ENCODE data around the gene MCAT. TPM values are rescaled to one million over a fixed set of nuclear protein-coding genes. Genes with fewer than 3 reads are reported as not detected.

The MCAT gene
- total and polyA plus RNA-seq, 2 of the 4 experiments (the other 2 are of a cell fraction): 7.3 to 19.7 TPM

DNA sequence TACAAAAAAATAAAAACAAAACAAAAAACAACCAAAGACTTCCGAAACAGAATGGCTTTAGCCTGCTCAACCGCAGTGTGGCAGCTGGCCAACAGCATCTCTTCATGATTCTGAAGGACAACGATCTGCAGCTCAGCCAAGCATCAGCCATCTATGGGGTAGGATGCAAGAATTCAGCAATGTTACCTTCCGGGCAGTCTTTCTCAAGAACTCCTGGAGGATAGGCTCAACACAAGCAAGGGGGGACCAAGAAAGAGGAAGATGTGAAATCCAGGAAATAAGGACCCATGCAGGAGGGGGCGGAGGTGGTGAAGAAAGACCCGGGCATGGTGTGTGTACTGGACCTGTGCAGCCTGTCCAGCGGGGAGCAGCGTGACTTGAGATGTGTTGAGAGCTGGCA lies 4.6 kb upstream of the MCAT start:
- H3K27ac ChIP-seq (ENCODE audit: insufficient read depth, low read length): no peak overlapping the region
- DNase-seq: no peak
- H3K14ac ChIP-seq (replicated peaks; ENCODE audit: low read depth, low read length): no peak overlapping the region
- no peaks in the 10 kb centered on the region for H3K9me3 ChIP-seq (ENCODE audit: control insufficient read depth, insufficient read depth, low read length)
- dilution Hi-C loops (cut with HindIII; ENCODE audit: low sequenced_read_pairs, unreplicated experiment): no loop called here
- H3K27me3 ChIP-seq (ENCODE audit: control insufficient read depth, insufficient read depth, low read length): no peaks in the 10 kb centered on the region
- H4K20me1 ChIP-seq (ENCODE audit: insufficient read depth, low read length): no peaks in the 10 kb centered on the region
- no peak overlapping the region for H2AK9ac ChIP-seq (replicated peaks; ENCODE audit: low read depth, low read length, poor library complexity)
- no peak overlapping the region for H2BK5ac ChIP-seq (ENCODE audit: low read depth, low read length, poor library complexity, severe bottlenecking)
- in situ Hi-C loops (cut with MboI; ENCODE audit: low sequenced_read_pairs): no loop called here
- H4K5ac ChIP-seq (ENCODE audit: low read depth, low read length): no peak overlapping the region
- no peaks in the 10 kb centered on the region for H3K36me3 ChIP-seq (ENCODE audit: control insufficient read depth, insufficient read depth, low read length)
- no peak overlapping the region for H2AK5ac ChIP-seq (ENCODE audit: low read depth, low read length)
- H3K9ac ChIP-seq (ENCODE audit: low read depth, low read length): no peak overlapping the region
- H3K4ac ChIP-seq (ENCODE audit: low read depth, low read length): no peak overlapping the region
- ChIA-PET CTCF (no interaction called here), POLR2A (ENCODE audit: unreplicated experiment) (no interaction called here)
- H3K23ac ChIP-seq (ENCODE audit: low read depth, low read length): no peak overlapping the region
- no peak for ATAC-seq (ENCODE audit: low read depth)
- no peak overlapping the region for H4K91ac ChIP-seq (ENCODE audit: insufficient read depth, low read depth, low read length)
- H4K8ac ChIP-seq (ENCODE audit: low read depth in 2 of 2, low read length in 2 of 2): no peak overlapping the region
- no peak overlapping the region for H3K4me2 ChIP-seq (ENCODE audit: low read depth, low read length)
- no peak overlapping the region for H2BK120ac ChIP-seq (ENCODE audit: low read depth, low read length)
- H3K4me1 ChIP-seq (ENCODE audit: control insufficient read depth, insufficient read depth, low read length): peaks cover 10% of the 10 kb centered on the region
- H3K9me1 ChIP-seq (ENCODE audit: insufficient read depth, low read length): peaks cover 6% of the 10 kb centered on the region; the same call in 1 of the 2 replicates
- 86% methylated on average over 1 of the region's 8 CpGs; no CpG with 5 or more reads in 1 of the 2 experiments for WGBS, 2 experiments (ENCODE audit: extremely low coverage in 2 of 2, insufficient read length in 1 of 2)
- TF ChIP-seq, protein P1, sequence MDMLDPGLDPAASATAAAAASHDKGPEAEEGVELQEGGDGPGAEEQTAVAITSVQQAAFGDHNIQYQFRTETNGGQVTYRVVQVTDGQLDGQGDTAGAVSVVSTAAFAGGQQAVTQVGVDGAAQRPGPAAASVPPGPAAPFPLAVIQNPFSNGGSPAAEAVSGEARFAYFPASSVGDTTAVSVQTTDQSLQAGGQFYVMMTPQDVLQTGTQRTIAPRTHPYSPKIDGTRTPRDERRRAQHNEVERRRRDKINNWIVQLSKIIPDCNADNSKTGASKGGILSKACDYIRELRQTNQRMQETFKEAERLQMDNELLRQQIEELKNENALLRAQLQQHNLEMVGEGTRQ (IDR thresholded peaks at IDR 0.05; ENCODE audit: low read depth, low read length): no peak
- TF ChIP-seq MAFK (IDR thresholded peaks at IDR 0.05; ENCODE audit: low read depth, low read length) (no peak), RFX5 (IDR thresholded peaks at IDR 0.05; ENCODE audit: low read depth, low read length) (no peak), FOS (IDR thresholded peaks at IDR 0.05; ENCODE audit: low read depth, low read length) (no peak), CHD1 (IDR thresholded peaks at IDR 0.05; ENCODE audit: low read depth, low read length) (no peak), POLR2A (IDR thresholded peaks at IDR 0.05; ENCODE audit: low read depth, low read length) (no peak), CEBPB (IDR thresholded peaks at IDR 0.05; ENCODE audit: low read depth, low read length) (no peak), BHLHE40 (IDR thresholded peaks at IDR 0.05; ENCODE audit: low read depth, low read length) (no peak), RCOR1 (IDR thresholded peaks at IDR 0.05; ENCODE audit: insufficient replicate concordance, low read length) (no peak), NFE2L2 (IDR thresholded peaks at IDR 0.05; ENCODE audit: low read depth, low read length) (no peak), RAD21 (IDR thresholded peaks at IDR 0.05; ENCODE audit: low read length) (no peak), SMC3 (IDR thresholded peaks at IDR 0.05; ENCODE audit: low read depth, low read length) (no peak), MXI1 (IDR thresholded peaks at IDR 0.05; ENCODE audit: borderline replicate concordance, low read depth, low read length) (no peak), MAZ (IDR thresholded peaks at IDR 0.05; ENCODE audit: borderline replicate concordance, low read depth, low read length) (no peak)
- TF ChIP-seq, protein P2, sequence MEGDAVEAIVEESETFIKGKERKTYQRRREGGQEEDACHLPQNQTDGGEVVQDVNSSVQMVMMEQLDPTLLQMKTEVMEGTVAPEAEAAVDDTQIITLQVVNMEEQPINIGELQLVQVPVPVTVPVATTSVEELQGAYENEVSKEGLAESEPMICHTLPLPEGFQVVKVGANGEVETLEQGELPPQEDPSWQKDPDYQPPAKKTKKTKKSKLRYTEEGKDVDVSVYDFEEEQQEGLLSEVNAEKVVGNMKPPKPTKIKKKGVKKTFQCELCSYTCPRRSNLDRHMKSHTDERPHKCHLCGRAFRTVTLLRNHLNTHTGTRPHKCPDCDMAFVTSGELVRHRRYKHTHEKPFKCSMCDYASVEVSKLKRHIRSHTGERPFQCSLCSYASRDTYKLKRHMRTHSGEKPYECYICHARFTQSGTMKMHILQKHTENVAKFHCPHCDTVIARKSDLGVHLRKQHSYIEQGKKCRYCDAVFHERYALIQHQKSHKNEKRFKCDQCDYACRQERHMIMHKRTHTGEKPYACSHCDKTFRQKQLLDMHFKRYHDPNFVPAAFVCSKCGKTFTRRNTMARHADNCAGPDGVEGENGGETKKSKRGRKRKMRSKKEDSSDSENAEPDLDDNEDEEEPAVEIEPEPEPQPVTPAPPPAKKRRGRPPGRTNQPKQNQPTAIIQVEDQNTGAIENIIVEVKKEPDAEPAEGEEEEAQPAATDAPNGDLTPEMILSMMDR (conservative IDR thresholded peaks at IDR 0.05; ENCODE audit: low read depth, low read length): no peak
- TF ChIP-seq, protein P3, sequence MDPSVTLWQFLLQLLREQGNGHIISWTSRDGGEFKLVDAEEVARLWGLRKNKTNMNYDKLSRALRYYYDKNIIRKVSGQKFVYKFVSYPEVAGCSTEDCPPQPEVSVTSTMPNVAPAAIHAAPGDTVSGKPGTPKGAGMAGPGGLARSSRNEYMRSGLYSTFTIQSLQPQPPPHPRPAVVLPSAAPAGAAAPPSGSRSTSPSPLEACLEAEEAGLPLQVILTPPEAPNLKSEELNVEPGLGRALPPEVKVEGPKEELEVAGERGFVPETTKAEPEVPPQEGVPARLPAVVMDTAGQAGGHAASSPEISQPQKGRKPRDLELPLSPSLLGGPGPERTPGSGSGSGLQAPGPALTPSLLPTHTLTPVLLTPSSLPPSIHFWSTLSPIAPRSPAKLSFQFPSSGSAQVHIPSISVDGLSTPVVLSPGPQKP (IDR thresholded peaks at IDR 0.05; ENCODE audit: borderline replicate concordance, low read depth, low read length): no peak
- H3K4me3 ChIP-seq (ENCODE audit: insufficient read depth, low read depth, low read length): no peak overlapping the region
- H3K56ac ChIP-seq (ENCODE audit: extremely low read depth, insufficient read depth, low read length): no peak overlapping the region
- peaks cover 1 to 21% of the 10 kb centered on the region in 2 experiments; a peak in 3 of 4 replicates for H3K79me1 ChIP-seq (ENCODE audit: low read depth in 1 of 2, low read length in 2 of 2)
- H2BK15ac ChIP-seq (ENCODE audit: low read depth, low read length): no peak overlapping the region
- no peak overlapping the region for H3K18ac ChIP-seq (ENCODE audit: low read depth, low read length)
- intact Hi-C loops (cut with micrococcal nuclease): no loop called here
- H2AFZ ChIP-seq (replicated peaks; ENCODE audit: low read length, poor library complexity): no peak overlapping the region
- BruUV-seq (replicated peaks): no TSS peak
- H2BK20ac ChIP-seq (ENCODE audit: low read depth, low read length): no peak overlapping the region

Measured in IMR-90 (cell line).